Esophagus muscularis mucosa (tissue), 4 donors: ENCODE measurements around the gene RANBP17. TPM values are rescaled to one million over a fixed set of nuclear protein-coding genes. Genes with fewer than 3 reads are reported as not detected.

Experiments used
- DNase-seq: peaks from one replicate; pipeline ENCODE4 v3.0.0-alpha.2; 2017; ENCODE audit errors: extremely low spot score
- H3K27ac ChIP-seq, 4 donors: fragments of 200-600 bp; sonication (generic); replicated peaks in 1 of 4; 1 replicate in 3 of 4; 2 replicates in 1 of 4; pipeline ENCODE4 v1.5.1; 2016 to 2019; ENCODE audit warnings: mild to moderate bottlenecking in 1 of 4
- H3K27me3 ChIP-seq, 4 donors: fragments of 200-600 bp; sonication (generic); one replicate each; pipeline versions ENCODE4 v1.5.1 to v1.6.0; 2016 to 2019
- H3K36me3 ChIP-seq, 4 donors: fragments of 200-600 bp; sonication (generic); one replicate each; pipeline ENCODE4 v1.5.1; 2016 to 2019
- H3K4me1 ChIP-seq, 4 donors: fragments of 200-600 bp; sonication (generic); one replicate each; pipeline ENCODE4 v1.5.1; 2016 to 2019
- H3K4me3 ChIP-seq, 4 donors: fragments of 200-600 bp; sonication (generic); 1 replicate in 2 of 4; 2 replicates in 2 of 4; pipeline ENCODE4 v1.5.1; 2016 to 2019; ENCODE audit warnings: mild to moderate bottlenecking in 4 of 4, moderate library complexity in 1 of 4
- H3K9me3 ChIP-seq, 4 donors: fragments of 200-600 bp; sonication (generic); 1 replicate in 3 of 4; 2 replicates in 1 of 4; pipeline ENCODE4 v1.5.1; 2016 to 2019
- CTCF ChIP-seq, 3 experiments: fragments of 200-600 bp in 2 of 3; fragments of 450-650 bp in 1 of 3; sonication (generic) in 2 of 3; IDR thresholded peaks; one replicate each; pipeline ENCODE4 v1.5.1; 2017 to 2019; ENCODE audit warnings: antibody characterized with exemption in 3 of 3, mild to moderate bottlenecking in 2 of 3, moderate library complexity in 1 of 3
- EP300 ChIP-seq: sonication (generic); formaldehyde crosslinking; IDR thresholded peaks from one replicate; pipeline ENCODE4 v1.6.1; 2017; ENCODE audit warnings: antibody characterized with exemption
- POLR2A ChIP-seq: fragments of 450-650 bp; IDR thresholded peaks from one replicate; pipeline ENCODE4 v1.6.1; 2017; ENCODE audit warnings: antibody characterized with exemption, moderate library complexity, mild to moderate bottlenecking, low read depth
- POLR2AphosphoS5 ChIP-seq, 2 donors: sonication (generic); formaldehyde crosslinking; IDR thresholded peaks; one replicate each; pipeline ENCODE4 v1.6.1; 2017; ENCODE audit warnings: antibody characterized with exemption in 2 of 2
- WGBS: methylation state at CpG from one replicate; pipeline ENCODE4 v1.1.5; 2018; 5-methylcytosine and 5-hydroxymethylcytosine counted together
- intact Hi-C: fragments of 100-400 bp; cut with DNase I; formaldehyde crosslinking; loops from one replicate; pipeline ENCODE4 v1.15.1; 2023
- total RNA-seq, 4 donors: library from RNA; depleted of rRNA; stranded (reverse); fragments of >200 nt; gene quantifications; one replicate each; pipeline versions ENCODE4 v1.1.0 to v1.2.1, GENCODE V29; 2016

RANBP17 gene
- total RNA-seq, 4 donors from 2014 or later: 16.4 to 28.2 (median 17.7) TPM

- Histone ChIP-seq H3K9me3 (no peaks in the 10 kb centered on the region), H3K36me3 (no peaks in the 10 kb centered on the region), H3K27me3 (peaks cover 0 to 99% (median 20%) of the 10 kb centered on the region in 4 donors), H3K4me3 (no peak overlapping the region), H3K27ac (no peak overlapping the region), H3K4me1 (no peaks in the 10 kb centered on the region)
- TF ChIP-seq POLR2AphosphoS5 (IDR thresholded peaks at IDR 0.05) (no peak), CTCF (IDR thresholded peaks at IDR 0.05) (no peak), POLR2A (no peak), EP300 (no peak)
- no peak for DNase-seq
- 51% methylated on average over 16 of the region's 20 CpGs for WGBS
- intact Hi-C loops: no loop called here
Observed at GRCh38 chr5:171323806-171324632, 462.2 kb downstream of the RANBP17 start.

DNA sequence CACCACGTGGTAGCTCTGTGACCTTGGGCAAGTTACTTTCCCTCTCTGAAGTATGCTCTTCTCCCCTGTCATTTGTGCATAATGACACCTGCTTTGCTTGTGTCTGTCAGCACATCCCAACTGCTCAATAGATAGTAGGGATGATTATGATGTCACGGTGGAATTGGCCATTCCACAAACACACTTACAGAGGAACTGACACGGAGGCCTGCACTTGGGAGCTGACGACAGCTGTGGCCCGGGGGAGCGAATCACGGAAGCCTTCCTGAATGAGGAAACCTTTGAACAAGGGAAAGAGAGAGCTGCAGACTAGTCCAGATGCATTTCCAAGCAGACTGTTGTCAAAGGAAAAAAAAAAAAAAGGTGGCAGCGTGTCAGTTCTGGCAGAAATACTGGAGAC lies 468.2 kb downstream of the RANBP17 start:
- DNase-seq: no peak
- Histone ChIP-seq H3K27me3 (peaks cover 0 to 87% (median 0%) of the 10 kb centered on the region in 4 donors), H3K4me3 (no peak overlapping the region), H3K27ac (no peak overlapping the region), H3K4me1 (no peaks in the 10 kb centered on the region), H3K9me3 (no peaks in the 10 kb centered on the region), H3K36me3 (no peaks in the 10 kb centered on the region)
- intact Hi-C loops: no loop called here
- TF ChIP-seq EP300 (no peak), POLR2A (no peak), POLR2AphosphoS5 (IDR thresholded peaks at IDR 0.05) (no peak), CTCF (IDR thresholded peaks at IDR 0.05) (no peak)
- WGBS: 72% methylated on average over 8 of the region's 8 CpGs

GRCh38 chr5:171335616-171336015 lies 473.8 kb downstream of the RANBP17 start:
- Histone ChIP-seq H3K36me3 (no peaks in the 10 kb centered on the region), H3K9me3 (no peaks in the 10 kb centered on the region), H3K4me3 (no peak overlapping the region), H3K27ac (no peak overlapping the region), H3K27me3 (peaks cover 0 to 73% (median 0%) of the 10 kb centered on the region in 4 donors), H3K4me1 (peaks cover 0 to 13% (median 10%) of the 10 kb centered on the region in 4 donors)
- WGBS: 90% methylated on average over 7 of the region's 8 CpGs
- intact Hi-C loops: loop anchor here (2.0 kb wide), 1 partner anchor 127 kb away; no protein-coding TSS in a partner anchor
- TF ChIP-seq EP300: no peak
- TF ChIP-seq POLR2A: no peak
- TF ChIP-seq CTCF (IDR thresholded peaks at IDR 0.05): no peak
- no peak for TF ChIP-seq POLR2AphosphoS5 (IDR thresholded peaks at IDR 0.05)
- DNase-seq: no peak

DNA sequence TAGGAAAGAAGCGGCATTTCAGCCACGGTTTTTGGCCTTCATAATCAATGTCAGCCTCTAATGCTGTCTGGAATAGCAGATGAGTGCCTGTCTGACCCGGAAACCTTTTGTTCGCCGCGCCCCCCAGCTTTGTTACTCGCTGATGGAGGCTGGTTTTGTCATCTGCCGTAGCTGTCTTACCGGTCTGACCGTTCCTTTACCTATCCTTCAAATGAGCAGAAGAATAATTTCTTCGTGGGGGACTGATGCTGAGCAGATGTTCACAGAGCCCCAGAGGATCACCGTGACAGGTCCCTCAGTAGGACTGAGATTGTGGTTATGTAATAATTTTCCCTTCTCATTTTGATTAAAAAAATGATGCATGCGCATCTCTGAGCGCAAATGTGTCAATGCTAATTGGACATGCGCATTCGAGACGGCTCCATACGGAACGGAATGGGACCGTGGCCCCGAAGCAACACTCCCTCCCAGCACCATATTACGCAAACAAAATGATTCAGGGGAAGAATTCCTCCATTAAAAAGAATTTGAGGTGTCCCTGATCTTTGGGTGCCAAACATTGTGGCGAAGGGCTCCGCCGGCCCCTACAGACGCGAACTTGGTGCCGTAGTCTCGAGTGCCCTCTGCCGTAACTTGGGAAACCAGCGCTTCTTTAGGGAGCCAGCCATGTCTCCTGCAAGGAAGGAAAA lies 474.8 kb downstream of the RANBP17 start:
- Histone ChIP-seq H3K27ac (no peak overlapping the region), H3K9me3 (no peaks in the 10 kb centered on the region), H3K4me3 (peak overlapping the region; percentile 34 to 53 (median 43)), H3K27me3 (peaks cover 0 to 70% (median 0%) of the 10 kb centered on the region in 4 donors), H3K4me1 (peaks cover 0 to 13% (median 10%) of the 10 kb centered on the region in 4 donors), H3K36me3 (no peaks in the 10 kb centered on the region)
- peak; percentile 50 to 70 (median 52) for TF ChIP-seq CTCF (IDR thresholded peaks at IDR 0.05)
- TF ChIP-seq POLR2AphosphoS5 (IDR thresholded peaks at IDR 0.05): no peak
- intact Hi-C loops: loop anchor here (2.0 kb wide), 1 partner anchor 128 kb away; no protein-coding TSS in a partner anchor
- no peak for DNase-seq
- WGBS: 21% methylated on average over 31 of the region's 31 CpGs
